Endodermal cell (in vitro differentiated cells): ENCODE data around the gene IL4I1. TPM values are rescaled to one million over a fixed set of nuclear protein-coding genes. Genes with fewer than 3 reads are reported as not detected.
A peak's percentile ranks its signal among the peaks of the same experiment; 100 is the strongest.

Experiments used
- DNase-seq: peaks from one replicate; pipeline ENCODE4 v3.0.0-alpha.2; 2017
- H3K27ac ChIP-seq: 2 replicates; pipeline ENCODE4 v1.5.1; 2013; ENCODE audit warnings: mild to moderate bottlenecking, low read depth, low read length, moderate library complexity
- H3K27me3 ChIP-seq: 2 replicates; pipeline ENCODE4 v1.6.1; 2013; ENCODE audit warnings: mild to moderate bottlenecking, low read length, moderate library complexity; ENCODE audit not compliant: insufficient read depth, control insufficient read depth, poor library complexity, severe bottlenecking
- H3K36me3 ChIP-seq: 2 replicates; pipeline ENCODE4 v1.7.0; 2013; ENCODE audit warnings: mild to moderate bottlenecking, low read length, moderate library complexity; ENCODE audit not compliant: control insufficient read depth, insufficient read depth
- H3K4me1 ChIP-seq: one replicate; pipeline ENCODE4 v1.7.0; 2013; ENCODE audit warnings: low read length; ENCODE audit not compliant: control insufficient read depth, insufficient read depth
- H3K4me3 ChIP-seq: 2 replicates; pipeline ENCODE4 v1.5.1; 2013; ENCODE audit warnings: mild to moderate bottlenecking, low read length, moderate library complexity
- H3K9ac ChIP-seq: 2 replicates; pipeline ENCODE4 v1.6.1; 2013; ENCODE audit warnings: mild to moderate bottlenecking, low read length, moderate library complexity; ENCODE audit not compliant: poor library complexity, severe bottlenecking; ENCODE audit errors: extremely low read depth
- H3K9me3 ChIP-seq: 2 replicates; pipeline ENCODE4 v1.6.1; 2013; ENCODE audit warnings: mild to moderate bottlenecking, low read length, moderate library complexity; ENCODE audit not compliant: control insufficient read depth
- H3K27ac Mint-ChIP-seq: 2 replicates; pipeline ENCODE4 v1.8.0; 2020; ENCODE audit warnings: mixed read lengths
- H3K27me3 Mint-ChIP-seq: 2 replicates; pipeline ENCODE4 v1.8.0; 2021; ENCODE audit warnings: mild to moderate bottlenecking, mixed read lengths; ENCODE audit not compliant: insufficient read depth
- H3K36me3 Mint-ChIP-seq: 2 replicates; pipeline ENCODE4 v1.8.0; 2020; ENCODE audit warnings: low read depth, mixed read lengths
- H3K4me1 Mint-ChIP-seq: 2 replicates; pipeline ENCODE4 v1.8.0; 2020; ENCODE audit warnings: mixed read lengths
- H3K4me3 Mint-ChIP-seq: 2 replicates; pipeline ENCODE4 v1.8.0; 2020; ENCODE audit warnings: mild to moderate bottlenecking, moderate library complexity, mixed read lengths
- H3K9me3 Mint-ChIP-seq: 2 replicates; pipeline ENCODE4 v1.8.0; 2020; ENCODE audit warnings: mild to moderate bottlenecking, mixed read lengths
- WGBS, 2 experiments: methylation state at CpG; one replicate each; pipeline versions ENCODE4 v1.1.5 to v1.1.7; 2013; ENCODE audit warnings: missing lambda C conversion rate in 2 of 2, mixed read lengths in 1 of 2; ENCODE audit not compliant: insufficient coverage in 1 of 2, insufficient read length in 1 of 2; 5-methylcytosine and 5-hydroxymethylcytosine counted together
- total RNA-seq, 2 donors: library from RNA; stranded (reverse); fragmentation: NEBNext Ultra II Directional in 1 of 2; extraction: Animal tissue kit (Norgen Biotek cat#: 25700) in 1 of 2; gene quantifications; 2 replicates in 1 of 2; 3 replicates in 1 of 2; pipeline ENCODE4 v1.2.1, GENCODE V29; 2021
- TF ChIP-seq, protein P1 (sequence below): fragments of 200-600 bp; sonication (generic); conservative IDR thresholded peaks from 2 replicates; pipeline ENCODE4 v1.5.0; 2021; ENCODE audit warnings: antibody characterized with exemption, mild to moderate bottlenecking

The IL4I1 gene
- total RNA-seq, 2 donors from 2014 or later: 0.97 TPM; not detected in 1

GRCh38 chr19:49877879-49878743 lies 18.6 kb downstream of the IL4I1 start:
- Histone ChIP-seq H3K9ac (peak overlapping the region; percentile 93), H3K36me3 (peaks cover 38% of the 10 kb centered on the region), H3K4me3 (peak overlapping the region; percentile 96), H3K27ac (peak overlapping the region; percentile 96), H3K27me3 (no peaks in the 10 kb centered on the region), H3K9me3 (no peaks in the 10 kb centered on the region), H3K4me1 (no peaks in the 10 kb centered on the region)
- DNase-seq: peak; percentile 99
- H3K36me3 Mint-ChIP-seq: peaks cover 45% of the 10 kb centered on the region
- TF ChIP-seq, protein P1, sequence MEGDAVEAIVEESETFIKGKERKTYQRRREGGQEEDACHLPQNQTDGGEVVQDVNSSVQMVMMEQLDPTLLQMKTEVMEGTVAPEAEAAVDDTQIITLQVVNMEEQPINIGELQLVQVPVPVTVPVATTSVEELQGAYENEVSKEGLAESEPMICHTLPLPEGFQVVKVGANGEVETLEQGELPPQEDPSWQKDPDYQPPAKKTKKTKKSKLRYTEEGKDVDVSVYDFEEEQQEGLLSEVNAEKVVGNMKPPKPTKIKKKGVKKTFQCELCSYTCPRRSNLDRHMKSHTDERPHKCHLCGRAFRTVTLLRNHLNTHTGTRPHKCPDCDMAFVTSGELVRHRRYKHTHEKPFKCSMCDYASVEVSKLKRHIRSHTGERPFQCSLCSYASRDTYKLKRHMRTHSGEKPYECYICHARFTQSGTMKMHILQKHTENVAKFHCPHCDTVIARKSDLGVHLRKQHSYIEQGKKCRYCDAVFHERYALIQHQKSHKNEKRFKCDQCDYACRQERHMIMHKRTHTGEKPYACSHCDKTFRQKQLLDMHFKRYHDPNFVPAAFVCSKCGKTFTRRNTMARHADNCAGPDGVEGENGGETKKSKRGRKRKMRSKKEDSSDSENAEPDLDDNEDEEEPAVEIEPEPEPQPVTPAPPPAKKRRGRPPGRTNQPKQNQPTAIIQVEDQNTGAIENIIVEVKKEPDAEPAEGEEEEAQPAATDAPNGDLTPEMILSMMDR: no peak
- H3K27ac Mint-ChIP-seq: no peak overlapping the region
- 9 to 12% methylated on average over 20 to 39 of the region's 41 CpGs for WGBS, 2 experiments
- no peaks in the 10 kb centered on the region for H3K27me3 Mint-ChIP-seq
- H3K4me1 Mint-ChIP-seq: peaks cover 5% of the 10 kb centered on the region
- H3K9me3 Mint-ChIP-seq: no peaks in the 10 kb centered on the region
- no peak overlapping the region for H3K4me3 Mint-ChIP-seq

DNA sequence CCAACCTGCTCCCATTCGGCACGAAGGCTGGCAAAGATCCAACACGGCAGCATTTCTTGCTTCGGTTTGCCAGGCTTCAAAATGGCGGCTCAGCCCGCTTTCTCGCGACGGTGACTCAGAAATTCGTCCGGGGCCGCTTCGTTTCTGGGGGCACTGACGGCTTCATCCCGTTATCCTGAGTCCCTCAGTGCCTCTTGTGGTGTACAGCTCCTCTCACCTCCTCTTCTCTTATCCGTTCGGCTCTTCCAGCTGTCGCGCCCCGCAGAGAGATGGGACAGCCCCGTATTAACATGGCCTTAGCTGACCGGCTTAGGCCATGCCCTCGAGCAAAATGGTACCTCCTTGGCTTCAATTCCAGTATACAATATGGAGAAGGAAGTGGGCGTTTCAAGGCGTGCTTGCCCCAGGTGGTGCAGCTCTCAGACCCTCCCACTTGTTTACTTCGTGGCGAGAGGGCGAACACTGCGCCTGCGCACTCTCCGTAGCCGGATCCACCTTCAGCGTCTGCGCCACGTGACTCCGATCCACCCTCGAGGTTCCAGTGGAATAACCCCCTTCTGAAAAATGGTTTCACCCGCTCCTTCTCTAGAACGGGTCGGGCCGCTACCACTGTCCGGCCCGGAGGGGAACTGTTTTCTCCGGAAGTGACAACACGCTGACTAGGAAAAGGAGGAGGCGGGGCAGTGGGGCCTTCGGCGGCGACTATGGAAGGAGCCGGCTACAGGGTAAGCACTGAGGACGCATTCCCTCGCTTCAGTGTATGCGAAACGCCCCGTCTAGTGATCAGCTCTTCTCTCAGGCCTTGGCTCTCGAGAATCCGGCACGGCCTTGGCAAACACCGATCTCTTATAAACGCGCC lies 19.4 kb downstream of the IL4I1 start, which contains the start of the genes AKT1S1 and TBC1D17:
Gene AKT1S1 (minus strand): TSS at position 336 of the 859 bp plus-strand sequence. CDS start 4,060 bp downstream, outside the sequence.
Gene TBC1D17 (plus strand): TSS at position 683 of the 859 bp plus-strand sequence. CDS start 22 bp downstream, at position 705.
- Mint-ChIP-seq H3K9me3 (no peaks in the 10 kb centered on the region), H3K27me3 (no peaks in the 10 kb centered on the region), H3K27ac (no peak within 1 kb of the TSS), H3K4me1 (peaks cover 5% of the 10 kb centered on the region), H3K36me3 (peaks cover 37% of the 10 kb centered on the region), H3K4me3 (no peak within 1 kb of the TSS)
- DNase-seq: peak; percentile 99
- Histone ChIP-seq H3K4me1 (no peaks in the 10 kb centered on the region), H3K36me3 (peaks cover 31% of the 10 kb centered on the region), H3K9me3 (no peaks in the 10 kb centered on the region), H3K27ac (peak within 1 kb of the TSS; percentile 96), H3K4me3 (peak within 1 kb of the TSS; percentile 96), H3K27me3 (no peaks in the 10 kb centered on the region), H3K9ac (peak within 1 kb of the TSS; percentile 93)
- TF ChIP-seq, protein P1: no peak
- WGBS, 2 experiments: 0% methylated on average over 40 to 61 of the region's 61 CpGs

DNA sequence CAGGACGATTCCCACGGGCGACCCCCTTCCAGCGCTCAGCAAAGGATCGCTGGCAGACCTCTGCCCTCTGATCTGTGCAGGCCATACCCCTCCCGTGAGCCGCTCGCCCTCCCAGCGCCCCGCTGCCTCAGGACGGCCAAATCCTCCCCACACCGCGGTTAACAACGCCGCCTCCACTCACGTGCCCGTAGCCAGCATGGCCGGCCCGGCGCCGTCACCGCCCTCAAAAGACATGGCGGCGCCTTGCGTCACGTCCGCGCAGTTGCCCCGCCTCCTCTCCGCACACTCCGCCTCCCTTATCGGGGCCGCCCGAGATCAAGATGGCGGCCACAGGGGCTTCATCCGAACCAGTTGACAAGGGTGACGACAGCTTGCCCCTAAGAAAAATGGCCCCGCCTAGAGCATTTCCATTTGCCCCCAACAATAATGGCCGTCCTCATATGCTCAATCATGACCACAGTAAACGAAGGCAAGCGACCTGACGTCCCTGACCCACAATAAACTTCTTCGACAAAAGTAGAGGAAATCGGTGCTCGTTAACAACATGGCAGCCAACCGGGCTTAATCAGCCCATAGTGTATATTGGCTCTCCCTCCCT lies 20.2 kb downstream of the IL4I1 start:
- H3K27ac Mint-ChIP-seq: no peak overlapping the region
- peak overlapping the region; percentile 96 for H3K27ac ChIP-seq
- H3K9me3 Mint-ChIP-seq: no peaks in the 10 kb centered on the region
- H3K4me3 Mint-ChIP-seq: no peak overlapping the region
- WGBS, 2 experiments: 0% methylated on average over 13 to 46 of the region's 46 CpGs
- H3K27me3 Mint-ChIP-seq: no peaks in the 10 kb centered on the region
- DNase-seq: peak; percentile 99
- H3K9me3 ChIP-seq: no peaks in the 10 kb centered on the region
- H3K36me3 Mint-ChIP-seq: peaks cover 35% of the 10 kb centered on the region
- peak overlapping the region; percentile 96 for H3K4me3 ChIP-seq
- H3K9ac ChIP-seq: peak overlapping the region; percentile 93
- H3K27me3 ChIP-seq: no peaks in the 10 kb centered on the region
- peaks cover 5% of the 10 kb centered on the region for H3K4me1 Mint-ChIP-seq
- TF ChIP-seq, protein P1: no peak
- peaks cover 26% of the 10 kb centered on the region for H3K36me3 ChIP-seq
- H3K4me1 ChIP-seq: no peaks in the 10 kb centered on the region
